Umbilical cord (tissue), 2 donors: ENCODE measurements around the gene NANP. TPM values are rescaled to one million over a fixed set of nuclear protein-coding genes. Genes with fewer than 3 reads are reported as not detected.
"Not testable (repeated sequence)": the region's sequence is repeated elsewhere in the genome, so short reads cannot be mapped to it uniquely, and the experiment has no call there.

Experiments used
- DNase-seq: peaks from one replicate; pipeline ENCODE4 v3.0.0-alpha.2; 2015; ENCODE audit warnings: low spot score
- total RNA-seq: library from RNA; depleted of rRNA; stranded (reverse); fragments of >200 nt; gene quantifications from one replicate; pipeline ENCODE4 v1.2.3, GENCODE V29; 2014; ENCODE audit warnings: low replicate concordance; ENCODE audit not compliant: insufficient read depth

The NANP gene
- total RNA-seq, 1 donor from 2014 or later = 7.5 TPM

DNA sequence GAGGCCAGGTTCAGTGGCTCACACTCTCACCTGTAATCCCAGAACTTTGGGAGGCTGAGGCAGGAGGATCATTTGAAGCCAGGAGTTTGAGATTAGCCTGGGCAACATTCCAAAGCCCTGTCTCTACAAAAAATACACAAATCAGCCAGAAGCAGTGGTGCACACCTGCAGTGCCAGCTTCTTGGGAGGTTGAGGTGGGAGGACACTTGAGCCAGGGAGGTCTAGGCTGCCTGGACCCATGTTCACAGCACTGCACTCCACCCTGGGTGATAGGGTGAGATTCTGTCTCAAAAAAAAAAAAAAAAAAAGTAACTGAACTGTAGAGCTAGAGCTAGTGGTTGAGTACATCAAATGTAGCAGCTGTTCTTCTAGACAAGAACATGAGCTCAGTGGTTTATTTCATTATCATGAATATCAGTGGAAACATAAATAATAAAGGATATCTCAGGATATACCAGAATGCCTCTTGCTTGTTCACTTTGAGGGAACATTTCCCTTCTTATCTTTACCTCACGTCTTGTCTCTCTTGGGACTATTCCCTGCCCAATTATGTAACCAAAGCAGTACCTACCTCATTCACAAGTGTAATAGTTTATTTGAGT lies 17.6 kb downstream of the NANP start:
- DNase-seq = no peak

GRCh38 chr20:25605148-25605547 lies 18.7 kb downstream of the NANP start:
- DNase-seq = no peak

DNA sequence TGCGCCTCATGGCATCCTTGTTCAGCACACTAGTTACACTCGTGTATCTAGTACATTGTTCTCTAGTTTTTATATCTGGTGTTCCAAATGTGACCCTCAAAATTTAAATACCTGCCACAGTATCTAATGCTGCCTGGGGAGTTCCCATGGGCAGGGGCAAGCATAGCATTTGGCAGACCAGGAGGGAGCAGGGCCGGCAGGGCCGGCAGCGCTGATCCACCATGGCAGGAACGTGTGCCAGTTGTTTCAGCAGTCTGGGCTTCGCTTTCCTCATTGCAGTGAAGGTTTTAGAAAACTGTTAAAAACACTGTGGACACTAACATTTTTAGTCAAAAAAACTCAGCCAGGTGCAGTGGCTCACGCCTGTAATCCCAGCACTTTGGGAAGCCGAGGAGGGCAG lies 19.2 kb downstream of the NANP start:
- DNase-seq = no peak

DNA sequence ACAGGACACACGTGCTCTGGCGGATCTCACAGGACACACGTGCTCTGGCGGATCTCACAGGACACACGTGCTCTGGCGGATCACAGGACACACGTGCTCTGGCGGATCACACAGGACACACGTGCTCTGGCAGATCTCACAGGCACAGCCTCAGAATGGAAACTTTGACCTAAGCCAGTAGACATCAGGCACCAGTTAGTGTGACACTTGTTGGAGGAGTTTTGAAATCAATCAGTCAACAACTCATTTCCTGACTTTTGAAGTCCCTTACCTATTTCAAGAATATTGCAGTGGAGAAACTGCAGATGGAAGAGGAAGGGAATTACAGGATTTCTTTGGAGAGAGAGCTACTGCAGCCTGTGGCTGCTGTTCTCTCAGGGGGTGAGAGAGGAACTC lies 20.9 kb downstream of the NANP start:
- not testable (repeated sequence) for DNase-seq

- not testable (repeated sequence) for DNase-seq
Observed at GRCh38 chr20:25602191-25602913, 21.5 kb downstream of the NANP start.

- no peak for DNase-seq
Observed at GRCh38 chr20:25601659-25602058, 22.2 kb downstream of the NANP start.

- no peak for DNase-seq
Observed at GRCh38 chr20:25600632-25601031, 23.2 kb downstream of the NANP start.

DNA sequence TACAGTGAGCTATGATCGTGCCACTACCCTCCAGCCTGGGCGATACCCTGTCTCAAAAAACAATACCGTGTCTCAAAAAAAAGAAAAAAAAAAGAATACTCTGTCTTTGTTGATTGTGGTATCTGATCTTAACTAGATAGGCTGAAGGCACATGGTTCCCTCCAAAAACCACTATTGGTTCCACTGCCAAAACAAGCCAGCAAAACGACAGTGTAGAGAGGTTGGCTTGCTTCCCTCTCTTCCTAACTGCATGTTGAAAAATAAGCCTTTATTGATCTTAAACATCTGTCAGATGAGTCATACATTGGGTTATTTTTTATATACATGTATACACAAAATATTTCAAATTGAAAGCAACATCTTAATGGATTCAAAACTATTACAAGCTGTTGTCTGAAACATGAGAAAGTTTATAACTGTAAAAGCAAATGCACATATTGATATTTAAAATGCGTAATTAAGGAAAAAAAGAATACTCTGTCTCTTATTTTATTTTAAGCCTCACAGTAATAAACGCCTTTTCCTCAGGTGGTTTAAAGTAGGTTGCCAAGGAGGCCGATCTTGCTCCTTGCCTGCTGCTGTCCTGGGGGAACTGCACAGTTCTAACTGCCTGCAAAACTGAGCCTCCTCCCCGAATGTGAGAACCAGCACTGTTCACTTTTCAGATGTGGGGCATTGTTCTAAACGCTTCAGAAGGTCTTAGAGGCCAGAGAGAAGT lies 31.5 kb downstream of the NANP start:
- DNase-seq = no peak

GRCh38 chr20:25590778-25591177 lies 33.0 kb downstream of the NANP start:
- DNase-seq = not testable (repeated sequence)

DNA sequence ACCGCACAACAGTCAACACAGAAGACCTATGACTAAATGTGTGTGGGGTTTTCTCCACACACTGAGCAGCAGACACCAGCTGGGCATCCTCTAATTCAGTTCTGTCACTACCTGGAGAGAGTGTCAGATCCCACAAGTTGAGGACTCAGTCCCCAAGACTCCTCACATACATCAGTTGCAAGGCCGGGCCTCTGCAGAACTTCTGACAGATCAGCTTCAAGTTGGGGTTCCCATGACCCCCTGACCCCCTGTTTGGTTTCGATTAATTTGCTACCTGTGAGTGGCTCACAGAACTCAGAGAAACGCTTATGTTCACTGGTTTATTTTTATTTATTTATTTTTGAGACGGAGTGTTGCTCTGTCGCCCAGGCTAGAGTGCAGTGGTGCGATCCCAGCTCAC lies 35.3 kb downstream of the NANP start:
- no peak for DNase-seq

GRCh38 chr20:25587536-25587935 lies 36.3 kb downstream of the NANP start:
- DNase-seq = no peak

GRCh38 chr20:25586877-25587276 lies 36.9 kb downstream of the NANP start:
- no peak for DNase-seq

DNA sequence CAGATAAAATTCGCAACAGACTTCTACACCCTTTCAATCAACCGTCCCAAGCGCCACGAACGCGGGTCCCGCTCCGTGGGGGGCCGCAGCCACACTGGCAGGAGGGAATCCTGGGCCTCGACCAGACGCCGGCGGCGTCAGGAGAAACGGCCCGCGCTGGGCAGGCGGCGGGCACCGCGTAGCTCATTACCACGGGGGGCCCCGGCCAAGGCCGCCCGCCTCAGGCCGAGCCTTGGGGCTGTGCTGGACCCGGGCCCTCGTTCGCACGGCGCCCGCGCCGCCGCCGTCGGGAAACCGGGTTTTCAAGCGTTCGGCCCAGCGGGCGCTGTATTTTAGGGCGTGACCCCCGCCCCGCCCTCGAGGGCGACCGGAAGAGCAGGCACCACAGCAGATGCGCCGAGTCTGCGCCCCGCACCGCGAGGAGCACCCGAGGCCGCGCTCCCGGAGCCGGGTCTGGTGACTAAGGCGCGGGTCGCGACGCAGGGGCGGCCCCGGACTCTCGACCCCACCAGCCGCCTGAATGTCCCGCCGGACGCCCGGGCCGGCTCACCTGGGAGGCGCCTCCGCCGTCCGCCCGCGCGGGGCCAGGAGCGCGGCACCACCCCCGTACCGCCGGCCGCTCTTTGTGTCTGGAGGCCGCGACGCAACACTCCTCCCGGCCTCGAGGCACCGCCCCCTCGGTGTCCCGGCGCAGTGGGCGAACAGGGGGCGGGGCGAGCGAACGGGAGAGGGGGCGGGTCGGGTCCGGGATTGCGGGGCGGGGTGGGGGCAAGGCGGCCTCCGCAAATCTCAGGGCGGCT lies 38.7 kb downstream of the NANP start, which contains the start of gene NINL:
TSS of gene NINL (minus strand) at position 627 of the 800 bp plus-strand sequence. CDS start 58,944 bp downstream, outside the sequence.
- DNase-seq = peak; percentile 80

DNA sequence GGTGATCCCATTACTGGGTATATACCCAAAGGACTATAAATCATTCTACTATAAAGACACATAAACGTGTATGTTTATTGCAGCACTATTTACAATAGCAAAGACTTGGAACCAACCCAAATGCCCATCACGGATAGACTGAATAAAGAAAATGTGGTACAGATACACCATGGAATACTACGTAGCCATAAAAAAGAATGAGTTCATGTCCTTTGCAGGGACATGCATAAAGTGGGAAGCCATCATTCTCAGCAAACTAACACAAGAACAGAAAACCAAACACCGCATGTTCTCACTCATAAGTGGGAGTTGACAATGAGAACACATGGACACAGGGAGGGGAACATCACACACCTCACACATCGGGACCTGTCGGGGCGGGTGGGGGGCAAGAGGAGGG lies 40.2 kb downstream of the NANP start:
- not testable (repeated sequence) for DNase-seq

- DNase-seq = no peak
Observed at GRCh38 chr20:25580711-25581110, 43.1 kb downstream of the NANP start.

- DNase-seq = no peak
Observed at GRCh38 chr20:25579081-25579770, 44.6 kb downstream of the NANP start.

DNA sequence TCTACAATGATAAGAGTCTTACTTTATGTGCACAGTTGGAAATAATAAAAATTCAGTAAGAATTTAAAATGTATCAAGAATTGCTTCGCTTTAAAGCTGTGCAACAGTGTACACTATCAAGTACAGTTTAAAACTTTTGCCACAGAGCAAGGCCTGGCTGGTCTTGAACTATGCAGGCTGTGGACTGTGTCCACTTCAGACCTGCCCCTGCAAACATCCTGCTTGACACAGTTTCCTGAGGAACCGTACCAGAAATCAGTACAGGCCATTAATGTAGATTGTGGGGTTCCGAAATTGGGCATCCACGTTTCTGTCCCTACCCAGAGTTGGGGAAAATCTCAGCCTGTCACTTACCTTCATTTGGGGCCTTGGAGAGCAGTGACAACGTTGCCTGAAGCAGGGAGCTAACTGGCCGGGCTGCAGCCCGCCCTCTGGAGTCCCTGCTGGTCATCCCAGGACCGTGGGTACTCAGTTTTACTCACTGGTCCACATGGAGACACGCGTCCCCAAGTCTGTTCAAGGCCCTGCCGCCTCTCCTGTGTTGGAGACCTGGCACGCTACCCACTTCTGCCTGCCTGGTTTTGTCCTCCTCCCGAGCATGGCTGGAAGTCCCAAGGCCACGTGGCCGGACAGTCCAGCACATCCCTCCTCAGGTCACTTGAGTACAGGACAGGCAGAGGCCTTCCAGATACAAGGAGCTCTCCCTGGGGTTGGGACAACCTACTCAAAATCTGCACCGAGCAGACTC lies 46.9 kb downstream of the NANP start:
- DNase-seq = no peak

GRCh38 chr20:25574411-25574810 lies 49.4 kb downstream of the NANP start:
- DNase-seq = no peak

DNA sequence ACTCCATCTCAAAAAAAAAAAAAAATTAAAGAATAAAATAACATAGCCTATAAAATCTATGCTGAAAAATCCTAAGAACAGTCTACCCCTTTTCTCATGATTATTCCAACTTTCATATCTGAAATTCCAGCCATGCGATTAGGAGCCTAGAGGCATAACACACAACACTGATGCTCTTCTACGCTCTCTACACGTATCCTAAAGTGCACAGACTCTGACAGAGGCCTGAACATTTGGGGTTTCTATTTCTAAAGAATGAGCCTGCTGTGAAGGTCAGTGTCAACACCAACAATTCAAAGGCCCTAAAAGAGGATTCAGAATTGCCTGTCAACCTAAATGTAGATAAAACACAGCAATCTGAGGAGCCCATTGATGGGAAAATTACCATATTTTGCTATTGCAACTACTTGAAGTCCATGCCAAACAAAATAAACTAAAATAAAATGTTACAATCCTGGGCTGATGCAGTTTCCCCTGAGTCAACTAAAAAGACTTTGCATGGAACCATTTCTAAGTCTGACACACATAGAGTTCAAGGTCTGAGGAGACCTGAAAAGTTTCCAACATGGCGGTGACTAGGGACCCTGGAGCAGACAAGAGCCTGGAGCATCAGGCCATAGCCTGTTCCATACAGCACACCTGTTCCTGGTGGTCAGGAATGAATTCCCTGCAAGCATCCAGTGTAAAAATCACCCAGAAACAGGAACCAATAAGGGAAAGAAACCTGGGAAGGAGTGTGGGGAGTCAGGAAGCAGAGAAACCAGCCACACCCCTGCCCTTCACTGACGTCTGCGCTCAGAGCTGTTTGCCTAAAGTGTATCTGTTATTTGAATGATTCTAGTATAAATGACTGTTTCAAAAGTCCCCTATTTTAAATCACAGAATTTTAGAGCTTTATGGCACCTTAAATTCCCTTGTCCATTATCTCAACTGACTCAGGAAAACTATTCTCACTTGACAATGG lies 50.2 kb downstream of the NANP start:
- no peak for DNase-seq
